Rectal smooth muscle tissue (tissue), 1 donor: ENCODE results near the gene TP53.

ENCODE experiments used
- H3K27ac ChIP-seq: one replicate; pipeline ENCODE4 v1.7.0; 2013; ENCODE audit warnings: low read depth, low read length, inconsistent platforms
- H3K27me3 ChIP-seq: one replicate; pipeline ENCODE4 v1.7.0; 2013; ENCODE audit warnings: low read length; ENCODE audit not compliant: control insufficient read depth, insufficient read depth
- H3K36me3 ChIP-seq: one replicate; pipeline ENCODE4 v1.7.0; 2013; ENCODE audit warnings: low read length; ENCODE audit not compliant: control insufficient read depth, insufficient read depth
- H3K4me1 ChIP-seq: one replicate; pipeline ENCODE4 v1.7.0; 2013; ENCODE audit warnings: low read length; ENCODE audit not compliant: control insufficient read depth, insufficient read depth
- H3K4me3 ChIP-seq: one replicate; pipeline ENCODE4 v1.7.0; 2013; ENCODE audit warnings: low read length
- H3K9ac ChIP-seq: one replicate; pipeline ENCODE4 v1.7.0; 2013; ENCODE audit warnings: low read length

The TP53 gene

DNA sequence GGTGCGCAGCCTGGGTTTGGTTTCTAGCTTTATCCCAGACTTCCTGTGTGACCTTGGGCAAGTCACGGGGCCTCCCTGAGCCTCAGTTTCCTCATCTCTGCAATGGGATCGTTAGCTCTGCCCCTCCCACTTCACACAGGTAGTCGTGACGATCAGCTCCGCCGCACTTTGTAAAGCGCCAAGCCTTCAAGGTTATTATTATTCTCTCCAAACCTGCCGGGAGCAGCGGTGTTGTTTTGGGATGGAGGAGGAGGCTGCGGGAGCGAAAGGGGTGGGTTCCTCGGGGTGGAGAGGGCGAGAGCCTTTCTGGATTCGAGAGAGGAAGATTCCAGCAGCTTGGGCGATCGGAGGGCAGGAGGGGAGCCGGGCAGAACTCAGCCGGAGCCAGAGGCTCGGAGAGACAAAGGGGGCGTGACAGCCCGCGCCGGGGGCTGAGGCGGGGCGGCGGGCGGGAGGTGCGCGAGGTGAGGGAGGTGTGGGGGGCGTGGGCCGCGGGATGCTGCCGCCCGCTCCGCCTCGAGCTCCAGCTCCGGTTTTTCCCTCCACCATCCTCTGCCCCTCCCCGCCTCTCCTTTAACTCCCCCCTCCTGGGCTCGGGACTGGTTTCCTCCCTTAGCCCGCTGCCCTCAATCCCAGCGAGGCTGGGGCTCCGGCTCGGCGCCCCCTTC is 17.4 kb upstream of the TP53 start, which contains the start of gene EFNB3:
EFNB3 (plus strand) TSS at position 602 of the 668 bp plus-strand sequence. CDS start 397 bp downstream, outside the sequence.
- H3K27me3 ChIP-seq: peaks cover 32% of the 10 kb centered on the region
- peaks cover 4% of the 10 kb centered on the region for H3K4me1 ChIP-seq
- peak within 1 kb of the TSS; percentile 9 for H3K4me3 ChIP-seq
- H3K27ac ChIP-seq: no peak within 1 kb of the TSS
- no peak within 1 kb of the TSS for H3K9ac ChIP-seq
- peaks cover 4% of the 10 kb centered on the region for H3K36me3 ChIP-seq

DNA sequence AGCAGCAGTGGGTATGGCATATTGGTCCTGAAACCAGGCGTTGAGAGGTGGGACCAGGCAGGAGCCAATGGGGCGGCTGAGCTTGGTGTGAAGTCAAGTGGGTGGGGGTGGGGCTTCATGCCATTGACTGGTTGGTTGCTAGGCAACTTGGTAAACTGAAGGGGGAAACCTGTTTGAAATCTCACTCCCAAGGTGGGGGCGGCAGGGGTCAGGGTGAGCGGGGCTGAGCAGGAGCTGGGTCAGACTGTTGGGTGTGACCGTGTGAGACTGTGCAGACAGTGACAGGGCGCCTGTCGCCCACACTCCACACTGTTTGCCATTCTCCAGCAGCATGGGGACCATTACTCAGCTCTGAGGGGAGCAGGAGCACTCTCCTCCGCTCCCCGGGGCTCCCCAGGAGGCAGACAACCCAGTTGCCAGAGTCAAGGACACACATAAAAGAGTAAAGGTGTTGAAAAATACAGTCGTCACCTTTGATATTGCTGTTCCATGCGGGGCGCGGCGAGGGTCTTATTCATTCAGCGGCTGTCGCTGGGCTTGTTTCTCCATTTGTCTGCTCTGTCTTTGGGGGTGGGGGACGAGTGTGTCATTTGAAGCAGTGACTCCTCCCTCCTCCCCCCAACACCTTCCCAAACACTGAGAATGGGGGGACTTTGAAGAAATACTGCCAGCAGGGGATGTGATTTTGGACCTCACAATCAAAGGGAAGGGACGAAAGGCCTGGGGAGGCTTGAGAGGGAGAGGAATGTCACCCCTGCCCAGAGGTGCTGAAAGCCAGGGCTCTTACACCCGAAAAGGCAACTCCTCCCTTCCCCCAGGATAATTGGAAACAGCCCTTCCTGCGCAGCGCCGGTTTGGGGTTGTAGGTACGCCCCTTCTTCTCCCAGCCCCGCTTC is 16.5 kb upstream of the TP53 start:
- Histone ChIP-seq H3K4me3 (peak overlapping the region; percentile 9), H3K27ac (no peak overlapping the region), H3K27me3 (peaks cover 32% of the 10 kb centered on the region), H3K9ac (no peak overlapping the region), H3K4me1 (peaks cover 4% of the 10 kb centered on the region), H3K36me3 (peaks cover 4% of the 10 kb centered on the region)

DNA sequence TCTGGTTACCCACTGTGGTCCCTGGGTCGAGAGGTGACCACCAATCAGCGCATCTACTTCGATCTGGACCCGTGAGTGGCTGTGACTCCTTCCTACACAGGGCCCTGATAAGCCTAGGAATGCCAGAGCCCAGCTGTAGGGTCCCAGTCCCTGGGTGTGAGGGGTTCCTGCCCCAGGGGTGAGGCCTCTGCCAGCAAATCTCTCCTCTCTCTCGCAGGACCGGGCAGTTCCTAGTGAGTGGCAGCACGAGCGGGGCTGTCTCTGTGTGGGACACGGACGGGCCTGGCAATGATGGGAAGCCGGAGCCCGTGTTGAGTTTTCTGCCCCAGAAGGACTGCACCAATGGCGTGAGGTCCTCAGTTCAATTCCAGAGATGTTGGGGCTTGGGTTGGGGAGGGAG is 15.5 kb upstream of the TP53 start:
- peaks cover 4% of the 10 kb centered on the region for H3K4me1 ChIP-seq
- no peak overlapping the region for H3K27ac ChIP-seq
- H3K9ac ChIP-seq: no peak overlapping the region
- H3K27me3 ChIP-seq: peaks cover 32% of the 10 kb centered on the region
- H3K36me3 ChIP-seq: peaks cover 4% of the 10 kb centered on the region
- no peak overlapping the region for H3K4me3 ChIP-seq

DNA sequence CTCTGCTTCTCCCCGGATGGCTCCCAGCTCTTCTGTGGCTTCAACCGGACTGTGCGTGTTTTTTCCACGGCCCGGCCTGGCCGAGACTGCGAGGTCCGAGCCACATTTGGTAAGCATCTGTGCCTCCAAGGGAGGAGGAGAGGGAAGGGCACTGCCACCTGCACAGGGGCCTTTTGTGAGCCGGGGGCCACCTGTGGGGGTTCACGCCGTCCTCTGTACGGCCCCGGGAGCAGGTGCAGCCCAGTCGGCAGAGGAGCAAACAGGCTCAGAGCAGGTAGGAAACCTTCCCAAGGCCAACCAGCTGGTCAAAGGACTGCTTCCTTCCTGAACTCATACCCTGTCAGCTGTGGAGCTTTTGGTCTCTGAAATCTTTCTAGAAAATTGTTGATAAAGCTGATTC is 14.4 kb upstream of the TP53 start:
- Histone ChIP-seq H3K9ac (no peak overlapping the region), H3K4me3 (no peak overlapping the region), H3K36me3 (peaks cover 4% of the 10 kb centered on the region), H3K4me1 (peaks cover 4% of the 10 kb centered on the region), H3K27ac (no peak overlapping the region), H3K27me3 (peaks cover 28% of the 10 kb centered on the region)

DNA sequence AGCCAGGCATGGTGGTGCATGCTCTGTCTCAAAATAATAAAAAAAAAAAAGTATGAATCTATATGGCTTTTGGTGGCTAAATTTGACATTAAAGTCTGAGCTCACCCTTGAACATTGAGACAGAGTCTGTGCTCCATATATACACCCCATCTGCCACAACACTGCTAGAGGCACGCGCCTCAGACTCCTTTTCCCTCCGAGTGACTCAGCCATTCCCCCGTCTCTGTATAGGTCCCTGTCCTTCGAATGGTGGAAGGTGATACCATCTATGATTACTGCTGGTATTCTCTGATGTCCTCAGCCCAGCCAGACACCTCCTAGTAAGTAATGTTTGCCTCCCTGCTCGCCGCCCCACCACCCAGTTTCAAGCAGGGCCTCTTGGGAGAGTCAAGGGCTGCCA is 13.2 kb upstream of the TP53 start:
- H3K4me3 ChIP-seq: no peak overlapping the region
- H3K4me1 ChIP-seq: peaks cover 4% of the 10 kb centered on the region
- no peak overlapping the region for H3K27ac ChIP-seq
- H3K36me3 ChIP-seq: peaks cover 4% of the 10 kb centered on the region
- H3K9ac ChIP-seq: no peak overlapping the region
- peaks cover 17% of the 10 kb centered on the region for H3K27me3 ChIP-seq

GRCh38 chr17:7697828-7698588 is 10.7 kb upstream of the TP53 start:
- H3K27me3 ChIP-seq: peaks cover 4% of the 10 kb centered on the region
- H3K4me1 ChIP-seq: no peaks in the 10 kb centered on the region
- H3K4me3 ChIP-seq: no peak overlapping the region
- no peak overlapping the region for H3K27ac ChIP-seq
- no peak overlapping the region for H3K9ac ChIP-seq
- H3K36me3 ChIP-seq: peaks cover 4% of the 10 kb centered on the region

GRCh38 chr17:7695586-7695985 is 8.3 kb upstream of the TP53 start:
- no peaks in the 10 kb centered on the region for H3K27me3 ChIP-seq
- H3K4me1 ChIP-seq: no peaks in the 10 kb centered on the region
- H3K27ac ChIP-seq: no peak overlapping the region
- no peak overlapping the region for H3K9ac ChIP-seq
- H3K4me3 ChIP-seq: no peak overlapping the region
- H3K36me3 ChIP-seq: peaks cover 2% of the 10 kb centered on the region

- Histone ChIP-seq H3K27ac (peak overlapping the region; percentile 62), H3K4me3 (peak overlapping the region; percentile 86), H3K27me3 (no peaks in the 10 kb centered on the region), H3K4me1 (peaks cover 23% of the 10 kb centered on the region), H3K9ac (peak overlapping the region; percentile 69), H3K36me3 (no peaks in the 10 kb centered on the region)
These were observed 1.6 kb upstream of the TP53 start for GRCh38 chr17:7688808-7689316.

- H3K4me1 ChIP-seq: peaks cover 23% of the 10 kb centered on the region
- no peaks in the 10 kb centered on the region for H3K27me3 ChIP-seq
- H3K27ac ChIP-seq: peak within 1 kb of the TSS; percentile 92
- H3K9ac ChIP-seq: peak within 1 kb of the TSS; percentile 79
- peak within 1 kb of the TSS; percentile 86 for H3K4me3 ChIP-seq
- H3K36me3 ChIP-seq: no peaks in the 10 kb centered on the region
These were observed 868 bp upstream of the TP53 start, which contains the start of gene WRAP53 for GRCh38 chr17:7687908-7688807. Gene WRAP53, plus strand, starts transcription at chr17:7688477. Its CDS starts 172 bp downstream, at chr17:7688649.

DNA sequence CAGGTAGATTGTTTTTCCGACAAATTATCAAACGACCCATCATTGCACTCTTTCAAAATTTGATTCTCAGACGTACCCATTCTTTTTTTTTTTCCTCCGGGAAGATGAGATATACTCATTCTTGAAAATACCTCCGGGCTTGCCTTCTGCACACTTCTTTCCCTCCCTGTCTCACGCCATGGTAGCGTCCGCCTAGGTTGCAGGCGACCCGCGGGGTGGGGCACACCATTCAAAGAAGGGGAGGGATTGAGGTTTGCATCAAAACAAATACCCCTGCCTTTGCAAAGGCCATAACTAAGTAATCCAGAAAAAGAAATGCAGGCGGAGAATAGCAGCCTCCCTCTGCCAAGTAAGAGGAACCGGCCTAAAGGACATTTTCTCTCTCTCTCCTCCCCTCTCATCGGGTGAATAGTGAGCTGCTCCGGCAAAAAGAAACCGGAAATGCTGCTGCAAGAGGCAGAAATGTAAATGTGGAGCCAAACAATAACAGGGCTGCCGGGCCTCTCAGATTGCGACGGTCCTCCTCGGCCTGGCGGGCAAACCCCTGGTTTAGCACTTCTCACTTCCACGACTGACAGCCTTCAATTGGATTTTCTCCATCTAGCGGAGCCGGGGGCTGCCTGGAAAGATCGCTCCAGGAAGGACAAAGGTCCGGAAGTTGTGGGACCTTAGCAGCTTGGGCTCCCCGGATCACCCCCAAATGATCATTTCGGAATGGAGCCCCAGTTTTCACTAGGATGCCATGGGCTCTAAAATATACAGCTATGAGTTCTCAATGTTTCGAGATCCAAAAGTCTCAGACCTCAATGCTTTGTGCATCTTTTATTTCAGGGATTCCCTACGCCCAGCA is 843 bp downstream of the TP53 start:
- H3K9ac ChIP-seq: peak overlapping the region; percentile 79
- no peaks in the 10 kb centered on the region for H3K27me3 ChIP-seq
- peak overlapping the region; percentile 71 for H3K4me3 ChIP-seq
- peaks cover 23% of the 10 kb centered on the region for H3K4me1 ChIP-seq
- peak overlapping the region; percentile 92 for H3K27ac ChIP-seq
- no peaks in the 10 kb centered on the region for H3K36me3 ChIP-seq
